GM18508 (cell line): ENCODE results near the gene FER.
"Not testable (repeated sequence)": the region's sequence is repeated elsewhere in the genome, so short reads cannot be mapped to it uniquely, and the experiment has no call there.

ENCODE experiments used
- ATAC-seq: cut with Tn5 transposase; IDR thresholded peaks from one replicate; pipeline ENCODE4 v1.9.1; 2021; ENCODE audit warnings: moderate number of reproducible peaks; ENCODE audit not compliant: insufficient read depth, unreplicated experiment

The FER gene

GRCh38 chr5:108942701-108943100 lies 195.0 kb downstream of the FER start:
- ATAC-seq: no peak

DNA sequence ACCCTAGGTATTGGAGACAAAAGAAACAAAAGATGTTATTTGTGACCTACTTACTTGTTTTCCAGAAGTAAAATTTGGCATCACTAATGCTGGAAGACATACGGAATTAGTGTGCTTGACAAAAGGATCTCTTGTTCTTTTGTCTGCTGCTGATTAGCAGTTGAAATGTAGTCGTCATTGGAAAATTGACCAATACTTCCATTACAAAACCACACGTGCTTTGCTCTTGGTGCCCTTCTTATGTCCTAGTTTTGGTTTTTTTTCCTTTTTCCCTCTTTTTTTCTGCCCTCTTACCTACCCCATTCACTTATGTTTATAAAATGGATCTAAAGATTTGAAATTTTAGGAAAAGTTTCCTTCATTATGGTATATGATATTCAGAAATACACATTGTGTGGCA lies 197.4 kb downstream of the FER start:
- no peak for ATAC-seq

- ATAC-seq: no peak
Measured at GRCh38 chr5:108946008-108946407, 198.3 kb downstream of the FER start.

DNA sequence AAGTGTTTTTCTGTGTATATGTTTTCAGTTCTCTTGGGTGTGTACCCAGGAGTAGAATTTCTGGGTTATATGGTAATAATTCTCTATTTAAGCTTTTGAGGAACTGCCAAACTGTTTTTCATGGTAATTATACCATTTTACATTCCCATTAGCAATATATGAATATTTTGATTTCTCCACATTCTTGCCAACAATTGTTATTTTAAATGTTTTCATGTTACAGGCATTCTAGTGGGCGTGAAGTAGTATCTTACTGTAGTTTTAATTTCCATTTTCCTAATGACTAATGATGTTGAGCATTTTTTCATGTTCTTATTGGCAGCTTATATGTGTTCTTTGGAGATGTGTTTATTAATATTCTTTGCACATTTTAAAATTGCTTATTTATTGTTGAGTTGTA lies 199.5 kb downstream of the FER start:
- no peak for ATAC-seq

DNA sequence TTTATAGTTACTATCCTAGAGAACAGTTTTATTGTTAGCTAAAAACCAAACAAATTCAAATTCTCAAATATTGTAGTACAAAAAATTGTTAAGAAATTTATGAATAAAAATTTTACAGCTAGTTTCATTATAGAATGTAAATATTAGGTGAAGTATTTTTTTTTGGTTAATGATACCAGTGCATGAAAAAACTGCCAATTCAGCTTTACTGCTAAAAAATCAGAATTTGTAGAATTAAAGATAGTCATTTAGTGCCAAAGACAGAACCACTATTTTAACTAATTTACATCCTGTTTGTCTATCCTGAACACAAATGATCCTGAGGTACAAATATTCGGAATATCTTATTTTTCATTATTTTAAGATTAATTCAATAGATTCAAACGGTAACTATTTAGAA lies 202.6 kb downstream of the FER start:
- no peak for ATAC-seq

GRCh38 chr5:108953940-108954339 lies 206.2 kb downstream of the FER start:
- no peak for ATAC-seq

DNA sequence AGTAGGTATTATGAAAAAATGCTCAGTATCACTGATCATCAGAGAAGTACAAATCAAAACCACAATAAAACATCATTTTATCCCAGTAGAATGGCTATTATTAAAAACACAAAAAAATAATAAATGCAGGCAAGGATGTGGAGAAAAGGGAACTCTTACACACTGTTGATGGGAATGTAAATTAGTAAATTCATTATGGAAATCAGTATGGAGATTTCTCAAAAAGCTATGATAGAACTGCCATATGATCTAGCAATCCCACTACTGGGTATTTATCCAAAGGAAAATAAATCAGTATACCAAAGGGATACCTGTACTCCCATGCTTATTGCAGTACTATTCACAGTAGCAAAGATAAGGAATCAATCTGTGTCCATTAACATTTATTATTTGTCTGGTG lies 209.6 kb downstream of the FER start:
- ATAC-seq: no peak

GRCh38 chr5:108966910-108967309 lies 219.2 kb downstream of the FER start:
- no peak for ATAC-seq

DNA sequence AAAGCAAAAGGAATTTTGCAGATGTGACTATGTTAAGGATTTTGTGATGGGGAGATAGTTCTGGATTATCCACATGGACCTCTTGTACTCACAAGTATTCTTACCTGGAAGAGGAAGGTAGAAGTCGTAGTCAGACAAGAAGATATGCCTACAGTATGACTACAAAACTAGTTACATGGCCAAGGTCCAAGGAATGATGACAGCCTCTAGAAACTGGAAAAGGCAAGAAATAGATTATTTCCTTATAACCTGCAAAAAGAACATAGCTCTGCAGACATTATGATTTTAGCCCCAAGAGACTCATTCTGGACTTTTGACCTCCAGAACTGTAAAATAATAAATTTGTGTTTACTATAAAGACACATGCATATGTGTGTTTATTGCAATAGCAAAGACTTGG lies 226.9 kb downstream of the FER start:
- ATAC-seq: no peak

DNA sequence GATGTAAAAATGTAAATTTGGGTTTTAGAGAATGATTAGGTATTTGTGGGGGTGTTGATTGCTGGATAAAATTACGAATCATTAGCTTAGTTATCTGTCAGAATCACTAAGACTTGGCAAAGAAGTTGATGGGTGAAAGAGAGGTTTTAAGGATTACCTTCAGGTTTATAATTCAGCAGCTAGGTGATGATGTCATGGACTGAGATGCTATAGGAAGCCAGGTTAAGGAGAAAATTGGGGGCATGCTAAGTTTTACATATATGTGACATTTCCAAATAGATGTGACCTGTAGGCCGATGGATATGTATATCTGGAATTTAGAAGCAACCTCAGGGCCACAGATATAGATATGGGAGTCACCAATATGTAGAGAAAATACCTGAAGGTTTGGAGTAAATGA lies 228.0 kb downstream of the FER start:
- ATAC-seq: no peak

DNA sequence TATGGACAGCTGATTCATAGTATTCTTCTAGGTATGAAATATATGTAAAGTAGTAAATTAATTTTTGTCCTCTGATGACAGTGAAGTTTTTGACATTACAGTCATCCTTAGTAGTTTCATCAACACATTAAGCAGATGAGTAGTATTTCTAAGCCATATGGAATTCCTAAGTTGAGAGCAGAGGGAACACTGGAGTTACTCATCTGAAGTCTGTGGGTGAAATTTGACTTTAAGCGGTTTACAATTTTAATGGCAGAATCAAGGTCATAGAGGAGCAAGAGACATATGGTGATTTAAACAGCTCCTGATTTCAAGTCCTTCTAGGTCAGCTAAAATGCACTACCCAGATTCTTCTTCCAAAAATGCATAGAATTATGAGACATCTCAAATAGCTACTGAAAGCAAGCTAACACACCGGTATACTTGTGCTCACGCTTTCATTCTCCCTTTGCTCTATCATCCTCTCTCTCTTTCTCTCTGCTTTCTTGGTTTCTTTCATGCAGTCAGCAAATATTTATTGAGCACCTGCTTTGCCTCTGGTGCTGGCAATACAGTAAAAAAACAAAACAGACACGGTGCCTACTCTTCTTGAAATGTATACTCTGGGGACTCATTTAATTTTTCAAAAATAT lies 235.9 kb downstream of the FER start:
- no peak for ATAC-seq

DNA sequence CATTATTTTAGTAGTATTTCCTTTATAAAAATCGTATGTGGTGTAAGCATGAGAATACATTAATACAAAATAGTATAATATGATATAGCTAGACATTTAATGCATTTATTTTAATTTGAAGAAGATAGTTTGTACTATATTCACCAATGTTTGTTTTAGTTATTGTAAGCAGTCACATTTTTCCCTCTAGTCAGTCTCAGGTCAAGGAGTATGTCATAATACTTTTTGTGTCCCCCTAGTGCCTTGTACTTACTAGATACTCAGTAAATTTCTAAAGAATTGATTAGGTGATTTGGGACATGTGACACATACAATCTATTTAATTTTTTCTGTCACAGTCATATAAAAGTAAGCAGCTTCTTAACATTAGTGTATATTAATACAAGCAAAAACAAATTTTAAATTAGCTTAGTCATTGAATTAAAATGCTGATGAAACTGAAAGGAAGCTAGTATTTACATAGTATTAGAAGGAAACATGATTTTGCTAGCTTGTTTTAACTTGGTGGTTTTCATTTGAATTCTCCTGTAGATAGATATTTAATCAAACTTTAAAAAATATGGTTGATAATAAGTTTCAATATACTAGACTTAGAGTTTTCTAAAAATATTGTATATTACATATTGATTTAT lies 242.2 kb downstream of the FER start:
- ATAC-seq: no peak

DNA sequence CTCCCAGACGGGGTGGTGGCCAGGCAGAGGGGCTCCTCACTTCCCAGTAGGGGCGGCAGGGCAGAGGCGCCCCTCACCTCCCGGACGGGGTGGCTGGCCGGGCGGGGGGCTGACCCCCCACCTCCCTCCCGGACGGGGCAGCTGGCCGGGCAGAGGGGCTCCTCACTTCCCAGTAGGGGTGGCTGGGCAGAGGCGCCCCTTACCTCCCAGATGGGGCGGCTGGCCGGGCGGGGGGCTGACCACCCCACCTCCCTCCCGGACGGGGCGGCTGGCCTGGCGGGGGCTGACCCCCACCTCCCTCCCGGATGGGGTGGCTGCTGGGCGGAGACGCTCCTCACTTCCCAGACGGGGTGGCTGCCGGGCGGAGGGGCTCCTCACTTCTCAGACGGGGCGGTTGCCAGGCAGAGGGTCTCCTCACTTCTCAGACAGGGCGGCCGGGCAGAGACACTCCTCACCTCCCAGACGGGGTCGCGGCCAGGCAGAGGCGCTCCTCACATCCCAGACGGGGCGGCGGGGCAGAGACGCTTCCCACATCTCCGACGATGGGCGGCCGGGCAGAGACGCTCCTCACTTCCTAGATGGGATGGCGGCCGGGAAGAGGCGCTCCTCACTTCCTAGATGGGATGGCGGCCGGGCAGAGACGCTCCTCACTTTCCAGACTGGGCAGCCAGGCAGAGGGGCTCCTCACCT lies 244.8 kb downstream of the FER start:
- ATAC-seq: not testable (repeated sequence)

GRCh38 chr5:108993440-108993839 lies 245.7 kb downstream of the FER start:
- ATAC-seq: not testable (repeated sequence)

DNA sequence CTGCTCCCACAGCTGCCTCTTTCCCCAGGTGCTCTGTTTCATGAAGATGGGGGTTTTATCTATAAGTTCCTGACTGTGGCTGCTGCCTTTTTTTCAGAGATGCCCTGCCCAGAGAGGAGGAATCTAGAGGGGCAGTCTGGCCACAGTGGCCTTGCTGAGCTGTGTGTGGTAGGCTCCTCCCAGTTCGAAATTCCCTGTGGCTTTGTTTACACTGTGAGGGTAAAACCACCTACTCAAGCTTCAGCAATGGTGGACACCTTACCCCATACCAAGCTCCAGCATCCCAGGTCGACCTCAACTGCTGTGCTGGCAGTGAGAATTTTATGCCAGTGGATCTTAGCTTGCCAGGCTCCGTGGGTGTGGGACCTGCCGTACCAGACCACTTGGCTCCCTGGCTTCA lies 250.0 kb downstream of the FER start:
- no peak for ATAC-seq

GRCh38 chr5:108998216-108998615 lies 250.5 kb downstream of the FER start:
- ATAC-seq: no peak

DNA sequence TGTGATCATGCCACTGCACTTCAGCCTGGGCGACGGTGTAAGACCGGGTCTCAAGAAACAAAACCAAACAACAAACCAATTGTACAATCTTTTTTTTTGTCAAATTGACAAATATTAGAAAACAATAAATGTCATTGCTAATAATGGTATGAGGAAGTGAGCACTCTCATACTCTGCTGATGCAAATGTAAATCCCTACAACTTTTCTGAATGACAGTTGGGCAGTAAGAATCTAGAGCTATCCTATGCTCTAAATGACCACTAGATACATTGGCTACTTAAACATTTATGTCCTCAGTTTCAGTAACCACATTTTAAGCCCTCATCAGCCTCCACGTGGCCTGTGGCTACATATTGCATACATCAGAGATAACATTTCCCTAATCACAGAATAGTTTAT lies 256.2 kb downstream of the FER start:
- ATAC-seq: no peak

DNA sequence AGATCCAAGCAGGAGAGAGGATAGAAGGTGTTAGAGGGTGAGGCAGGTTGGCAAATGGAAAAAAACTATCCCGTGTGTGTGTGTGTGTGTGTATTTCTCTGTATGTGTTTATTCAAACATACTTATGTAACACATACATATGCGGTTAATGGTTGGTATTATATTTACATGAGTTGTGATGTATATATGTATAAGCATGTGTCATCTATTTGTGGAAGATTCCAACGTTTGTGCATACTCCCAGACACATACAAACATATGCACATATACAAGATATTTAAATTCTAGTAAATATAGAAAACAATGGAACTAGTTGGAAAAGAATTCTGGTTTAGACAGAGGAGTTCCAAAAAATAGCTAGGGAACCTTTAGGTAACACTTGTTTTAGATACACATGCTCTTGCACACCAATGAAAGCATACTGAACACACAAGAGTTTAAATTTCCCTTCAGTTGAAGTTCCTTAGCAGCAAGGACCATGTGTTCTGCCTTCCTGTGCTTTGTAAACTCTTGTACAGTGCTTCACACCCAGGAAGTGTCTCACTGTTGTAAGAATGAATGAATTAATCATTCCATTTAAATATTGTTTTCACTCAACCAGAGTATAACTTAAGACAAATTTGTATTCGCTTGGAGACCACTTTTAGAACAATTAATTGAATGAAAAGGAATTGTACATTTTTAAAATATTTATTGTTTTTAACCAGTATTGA lies 257.8 kb downstream of the FER start:
- ATAC-seq: no peak

- ATAC-seq: no peak
Measured at GRCh38 chr5:109006129-109006528, 258.4 kb downstream of the FER start.

DNA sequence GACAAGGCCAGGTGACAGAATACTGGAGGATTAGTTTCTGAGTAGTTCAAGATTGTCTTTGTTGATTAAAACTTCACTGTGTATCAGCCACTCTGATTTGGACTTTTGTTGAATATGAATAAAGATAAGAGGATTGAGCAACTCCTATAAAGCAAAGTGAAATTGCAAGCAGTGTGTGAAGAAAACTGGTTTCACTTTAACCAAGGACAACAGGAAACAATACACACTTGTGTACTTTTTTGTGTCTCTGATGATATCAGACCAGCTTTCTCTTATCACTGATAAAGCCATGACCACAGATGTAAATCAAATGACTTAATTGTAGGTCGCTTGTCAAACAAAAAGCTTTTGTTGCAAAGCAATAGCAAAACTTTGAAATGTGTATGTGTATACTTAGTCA lies 268.6 kb downstream of the FER start:
- no peak for ATAC-seq

DNA sequence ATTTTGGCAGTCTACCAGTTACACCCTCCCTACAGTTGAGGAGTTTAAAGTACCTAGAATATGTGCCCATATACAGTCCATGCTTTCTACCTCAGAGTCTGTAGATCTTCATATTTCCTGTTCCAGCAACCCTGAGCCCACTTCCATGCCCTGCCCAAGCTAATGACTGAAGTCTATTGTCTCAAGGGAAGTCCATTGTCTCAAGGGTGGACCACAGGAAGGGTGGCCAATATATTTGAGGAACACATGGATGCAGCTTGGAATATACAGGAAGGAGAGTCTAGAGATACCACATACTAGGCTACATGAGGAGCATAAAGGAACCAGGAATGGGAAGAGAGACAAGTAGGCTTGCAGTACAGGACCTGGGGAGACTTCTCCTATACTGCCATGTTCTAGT lies 274.4 kb downstream of the FER start:
- no peak for ATAC-seq
